ENCODE data around the gene GLIPR1L1. TPM values are rescaled to one million over a fixed set of nuclear protein-coding genes. Genes with fewer than 3 reads are reported as not detected.
A peak's percentile ranks its signal among the peaks of the same experiment; 100 is the strongest.

The GLIPR1L1 gene
- total RNA-seq, 1 experiment from 2014 or later, result not detected

- ATAC-seq (no peak), DNase-seq (ENCODE audit: low spot score) (no peak)
- POLR2A ChIA-PET, result no interaction called here
- CTCF ChIA-PET, result no interaction called here
- Mint-ChIP-seq H3K36me3 (no peaks in the 10 kb centered on the region), H3K4me1 (no peaks in the 10 kb centered on the region), H3K27me3 (ENCODE audit: low read depth) (no peaks in the 10 kb centered on the region), H3K27ac (no peak overlapping the region), H3K4me3 (no peak overlapping the region), H3K9me3 (no peaks in the 10 kb centered on the region)
- TF ChIP-seq SP1 (CRISPR knock-in tag; conservative IDR thresholded peaks at IDR 0.05), result no peak
- no peak for TF ChIP-seq IRF1 (CRISPR knock-in tag; IDR thresholded peaks at IDR 0.05)
- TF ChIP-seq ZNF532 (CRISPR knock-in tag; IDR thresholded peaks at IDR 0.05; ENCODE audit: borderline replicate concordance), result no peak
Observed at GRCh38 chr12:75323663-75324062, 10.8 kb upstream of the GLIPR1L1 start.

GRCh38 chr12:75327642-75328041 is 6.8 kb upstream of the GLIPR1L1 start:
- ChIA-PET CTCF (no interaction called here), POLR2A (no interaction called here)
- Mint-ChIP-seq H3K27me3 (ENCODE audit: low read depth) (no peaks in the 10 kb centered on the region), H3K27ac (no peak overlapping the region), H3K9me3 (no peaks in the 10 kb centered on the region), H3K4me3 (no peak overlapping the region), H3K4me1 (peaks cover 6% of the 10 kb centered on the region), H3K36me3 (no peaks in the 10 kb centered on the region)
- no peak for ATAC-seq
- DNase-seq (ENCODE audit: low spot score), result no peak
- peak; percentile 90; the same call in 1 of the 2 replicates for TF ChIP-seq HMGA2 (CRISPR knock-in tag; IDR thresholded peaks at IDR 0.05)
- TF ChIP-seq ZNF263 (CRISPR knock-in tag; IDR thresholded peaks at IDR 0.05; ENCODE audit: low read depth), result no peak
- no peak for TF ChIP-seq ERG (CRISPR knock-in tag; IDR thresholded peaks at IDR 0.05)
- TF ChIP-seq CREM (CRISPR knock-in tag; IDR thresholded peaks at IDR 0.05), result no peak
- TF ChIP-seq MAX (CRISPR knock-in tag; IDR thresholded peaks at IDR 0.05), result no peak
- TF ChIP-seq E2F4 (CRISPR knock-in tag; IDR thresholded peaks at IDR 0.05; ENCODE audit: borderline replicate concordance, low read depth), result no peak

GRCh38 chr12:75329918-75330826 is 4.3 kb upstream of the GLIPR1L1 start, which contains the start of gene CAPS2:
Gene CAPS2 (minus strand): TSS chr12:75330324. CDS start chr12:75326498, 3,826 bp downstream.
- peak; percentile 83 for ATAC-seq
- ChIA-PET CTCF (interaction anchor here (0.9 to 1.3 kb wide), 4 partner anchors 61 to 155 kb away, joined by 3 to 8 read pairs (median 4); partner anchors contain the start of gene GLIPR1L2), POLR2A (interaction anchor here (0.5 kb wide), 1 partner anchor 37 kb away, joined by 5 read pairs; no protein-coding TSS in a partner anchor)
- DNase-seq (ENCODE audit: low spot score), result peak; percentile 84
- Mint-ChIP-seq H3K4me3 (peak within 1 kb of the TSS; percentile 92), H3K27ac (peak within 1 kb of the TSS; percentile 92), H3K27me3 (ENCODE audit: low read depth) (no peaks in the 10 kb centered on the region), H3K9me3 (no peaks in the 10 kb centered on the region), H3K36me3 (no peaks in the 10 kb centered on the region), H3K4me1 (peaks cover 12% of the 10 kb centered on the region)
- TF ChIP-seq TEAD1 (CRISPR knock-in tag; IDR thresholded peaks at IDR 0.05) (no peak), AFF4 (CRISPR knock-in tag; IDR thresholded peaks at IDR 0.05; ENCODE audit: borderline replicate concordance) (0 out of 2 replicates have a peak, but pooled peaks have one; percentile 48), FOXP1 (CRISPR knock-in tag; IDR thresholded peaks at IDR 0.05; ENCODE audit: borderline replicate concordance) (peak; percentile 15; the same call in 1 of the 2 replicates), NFATC4 (CRISPR knock-in tag; IDR thresholded peaks at IDR 0.05) (no peak), ESRRA (CRISPR knock-in tag; IDR thresholded peaks at IDR 0.05; ENCODE audit: borderline replicate concordance) (peak; percentile 99), HMGA2 (CRISPR knock-in tag; IDR thresholded peaks at IDR 0.05) (no peak), NR3C1 (CRISPR knock-in tag; conservative IDR thresholded peaks at IDR 0.05; ENCODE audit: low read depth) (peak; percentile 60; the same call in 1 of the 2 replicates), ZBTB21 (CRISPR knock-in tag; IDR thresholded peaks at IDR 0.05; ENCODE audit: borderline replicate concordance) (peak; percentile 68; the same call in 1 of the 2 replicates), SOX15 (CRISPR knock-in tag; IDR thresholded peaks at IDR 0.05) (no peak), ZNF423 (CRISPR knock-in tag; IDR thresholded peaks at IDR 0.05) (no peak)
